GM21360 (cell line): ENCODE measurements around the gene RAB3C.

Source experiments
- ATAC-seq: cut with Tn5 transposase; IDR thresholded peaks from one replicate; pipeline ENCODE4 v1.9.1; 2021; ENCODE audit warnings: mild to moderate bottlenecking, moderate library complexity; ENCODE audit not compliant: unreplicated experiment

Gene RAB3C

GRCh38 chr5:58813855-58814254 is 231.0 kb downstream of the RAB3C start:
- ATAC-seq: no peak

- ATAC-seq: no peak
Observed at GRCh38 chr5:58816181-58816731, 233.4 kb downstream of the RAB3C start.

GRCh38 chr5:58818465-58818864 is 235.6 kb downstream of the RAB3C start:
- no peak for ATAC-seq

DNA sequence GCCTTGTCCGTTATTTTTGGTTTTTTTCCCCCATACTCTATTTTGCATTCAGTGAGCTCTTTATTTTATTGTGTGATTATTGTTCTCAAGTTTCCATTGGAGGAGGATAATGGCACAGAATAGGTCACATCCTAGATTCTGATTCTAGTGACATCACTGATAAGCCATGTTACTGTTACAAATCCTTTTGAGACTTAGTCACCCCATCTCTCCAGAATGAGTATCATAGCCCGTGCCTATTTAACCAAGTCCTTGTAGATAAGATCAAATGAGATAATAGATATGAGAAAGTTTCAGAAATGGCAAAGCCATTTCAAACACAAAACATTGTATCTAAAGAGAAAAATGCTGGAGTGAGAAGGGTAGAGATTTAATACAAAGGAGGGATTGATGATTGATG is 242.6 kb downstream of the RAB3C start:
- no peak for ATAC-seq

- no peak for ATAC-seq
Observed at GRCh38 chr5:58825899-58826298, 243.0 kb downstream of the RAB3C start.

DNA sequence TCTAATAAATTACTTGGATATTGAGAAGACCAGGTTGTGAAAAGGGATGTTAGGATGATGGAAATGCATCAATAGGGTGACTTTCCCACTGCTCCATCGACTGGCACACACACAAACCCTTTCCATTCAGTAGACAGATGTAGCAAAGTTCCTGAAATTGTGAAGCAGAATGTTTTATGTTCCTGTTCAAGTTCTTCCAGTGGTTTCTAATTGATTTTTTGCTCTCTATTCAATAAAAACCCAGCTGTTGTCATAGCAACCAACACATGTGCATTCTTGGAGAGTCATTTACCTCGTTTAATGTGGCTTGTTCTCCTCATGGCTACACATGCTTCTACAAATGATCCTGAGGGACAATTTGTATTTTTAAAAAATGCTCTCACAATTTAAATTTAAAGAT is 244.6 kb downstream of the RAB3C start:
- ATAC-seq: no peak

DNA sequence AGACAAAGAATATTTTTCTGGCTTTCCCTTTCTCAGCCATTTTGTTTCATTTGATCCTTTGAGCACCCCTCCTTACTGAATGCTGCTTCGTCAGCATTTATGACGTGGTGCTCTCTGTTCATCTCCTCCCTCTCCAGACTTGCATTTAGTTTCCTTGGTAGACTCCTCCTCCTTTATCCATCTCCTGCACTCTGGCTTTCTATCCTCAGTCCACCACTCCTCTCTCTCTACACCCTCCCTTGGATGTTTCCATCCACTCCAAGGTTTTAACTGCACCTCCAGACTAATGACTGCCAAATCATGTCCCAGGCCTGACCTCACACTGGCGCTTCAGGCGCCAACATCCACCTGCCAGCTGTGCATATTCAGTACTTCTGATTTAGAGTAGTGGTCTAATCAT is 245.4 kb downstream of the RAB3C start:
- ATAC-seq: no peak

GRCh38 chr5:58834242-58835225 is 251.7 kb downstream of the RAB3C start:
- no peak for ATAC-seq

- no peak for ATAC-seq
Observed at GRCh38 chr5:58836351-58836750, 253.5 kb downstream of the RAB3C start.

DNA sequence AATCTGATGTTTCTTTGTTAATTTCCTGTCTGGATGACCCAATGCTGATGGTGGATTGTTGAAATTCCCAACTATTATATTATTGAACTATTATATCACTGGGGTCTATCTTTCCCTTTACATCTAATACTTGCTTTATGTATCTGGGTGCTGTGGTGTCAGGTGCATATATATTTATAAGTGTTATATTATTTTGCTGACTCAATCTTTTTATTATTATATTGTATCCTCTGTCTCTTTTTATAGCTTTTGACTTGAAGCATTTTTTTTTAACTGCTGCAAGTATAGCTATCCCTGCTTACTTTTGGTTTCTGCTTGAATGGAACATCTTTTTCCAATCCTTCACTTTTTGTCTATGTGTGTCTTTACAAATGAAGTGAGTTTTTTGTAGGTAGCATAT is 255.9 kb downstream of the RAB3C start:
- no peak for ATAC-seq

DNA sequence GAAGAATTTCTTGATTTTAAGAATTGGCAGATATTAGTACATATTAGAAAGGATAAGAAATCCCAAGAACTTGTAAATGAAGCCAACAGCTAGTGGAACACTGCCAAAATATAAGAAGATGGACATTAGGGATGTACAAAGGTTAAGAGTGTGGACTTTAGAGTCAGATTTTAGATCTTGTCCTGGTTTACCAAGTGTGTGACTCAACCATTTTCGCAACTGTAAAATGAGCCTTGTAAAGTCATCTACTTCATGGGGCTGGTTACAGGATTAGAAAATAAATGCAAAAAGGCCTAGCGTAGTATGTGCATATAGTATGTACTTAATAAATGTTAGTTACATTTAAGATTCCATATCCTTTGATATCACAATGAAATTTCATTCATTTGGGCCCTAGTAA is 260.0 kb downstream of the RAB3C start:
- no peak for ATAC-seq

- no peak for ATAC-seq
Observed at GRCh38 chr5:58844395-58844794, 261.5 kb downstream of the RAB3C start.

GRCh38 chr5:58847041-58847440 is 264.2 kb downstream of the RAB3C start:
- ATAC-seq: no peak

DNA sequence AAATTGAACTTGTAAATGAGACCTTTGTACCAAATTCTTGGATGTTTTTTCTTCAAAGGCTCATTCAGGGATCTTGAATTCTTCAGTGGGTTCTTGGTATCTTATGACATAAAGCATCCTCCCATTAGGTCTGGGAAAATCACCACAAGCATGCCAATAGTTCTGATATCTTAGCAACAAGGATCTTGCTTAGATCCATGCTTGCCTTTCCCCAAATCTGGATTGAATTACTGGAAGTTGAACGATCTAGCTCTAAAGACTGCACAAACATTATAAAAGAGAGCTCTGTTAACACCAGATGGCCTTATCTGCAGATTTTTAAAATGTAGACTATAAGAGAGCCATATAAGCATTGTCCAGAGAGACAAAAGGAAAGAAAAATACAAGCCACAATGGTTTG is 266.3 kb downstream of the RAB3C start:
- no peak for ATAC-seq

DNA sequence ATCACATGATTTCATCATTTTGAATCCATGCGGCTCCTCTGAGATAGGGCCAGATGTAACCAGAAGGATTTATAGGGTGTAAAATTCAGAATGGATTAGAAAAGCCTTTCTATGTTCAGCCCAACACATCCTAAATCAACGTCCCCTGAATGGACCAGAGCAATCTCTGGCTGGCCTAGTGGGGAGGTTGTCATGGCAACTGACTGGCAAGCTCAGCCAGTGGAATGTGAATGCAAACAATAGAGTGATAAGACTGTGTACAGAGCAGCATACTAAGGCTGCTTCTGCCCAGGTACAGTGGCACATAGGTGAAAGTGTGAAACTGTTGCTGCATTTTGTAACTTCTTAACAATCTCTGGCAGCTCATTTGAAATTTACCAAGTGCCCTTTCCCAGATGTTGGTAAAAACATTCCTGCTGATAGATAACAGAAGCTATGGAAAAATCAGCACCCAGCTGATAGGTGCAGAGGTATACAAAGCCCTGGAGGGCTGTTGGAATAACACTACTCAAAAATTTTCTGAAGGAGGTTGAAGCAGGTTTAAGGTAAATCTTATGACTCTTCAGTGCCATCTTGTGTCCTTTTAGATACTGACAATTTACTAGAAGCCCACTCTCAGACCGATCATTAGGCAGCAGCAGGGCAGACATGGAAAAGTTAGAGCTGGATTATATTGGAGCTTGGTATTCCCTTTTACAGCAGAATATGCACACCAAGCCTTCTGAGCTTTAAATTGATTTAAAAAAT is 267.2 kb downstream of the RAB3C start:
- peak; percentile 52 for ATAC-seq

DNA sequence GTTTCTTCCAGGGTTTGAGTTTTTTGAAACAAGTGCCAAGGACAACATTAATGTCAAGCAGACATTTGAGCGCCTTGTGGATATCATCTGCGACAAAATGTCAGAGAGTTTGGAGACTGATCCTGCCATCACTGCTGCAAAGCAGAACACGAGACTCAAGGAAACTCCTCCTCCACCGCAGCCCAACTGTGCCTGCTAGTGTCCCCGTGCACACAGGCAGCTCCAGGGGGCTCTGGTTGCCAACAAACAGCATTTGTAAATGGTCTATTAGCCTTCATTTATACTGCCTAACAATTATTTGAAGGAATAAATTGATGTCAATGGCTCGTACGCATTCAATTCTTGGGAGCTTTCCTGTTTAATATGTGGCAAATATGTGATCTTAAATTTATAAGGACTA is 268.3 kb downstream of the RAB3C start:
- ATAC-seq: no peak

DNA sequence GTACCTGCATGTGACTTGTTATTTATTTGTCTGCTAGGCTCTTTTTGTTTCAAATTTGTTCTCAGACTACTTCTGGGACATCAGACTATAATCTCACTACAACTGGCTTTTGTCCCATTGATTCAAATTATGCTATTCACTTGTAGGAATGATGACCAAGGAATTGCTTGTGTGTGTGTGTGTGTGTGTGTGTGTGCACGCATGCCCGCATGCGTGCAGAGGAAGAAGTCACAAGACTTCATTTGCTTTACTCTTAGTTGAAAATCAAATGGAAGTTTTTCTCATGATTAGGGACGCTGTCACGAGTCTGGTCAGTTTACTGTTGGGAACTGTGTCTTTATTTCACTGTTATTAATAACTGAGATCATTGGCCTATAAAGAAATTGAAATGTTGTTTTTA is 268.7 kb downstream of the RAB3C start:
- no peak for ATAC-seq

- ATAC-seq: no peak
Observed at GRCh38 chr5:58852566-58852965, 269.7 kb downstream of the RAB3C start.

DNA sequence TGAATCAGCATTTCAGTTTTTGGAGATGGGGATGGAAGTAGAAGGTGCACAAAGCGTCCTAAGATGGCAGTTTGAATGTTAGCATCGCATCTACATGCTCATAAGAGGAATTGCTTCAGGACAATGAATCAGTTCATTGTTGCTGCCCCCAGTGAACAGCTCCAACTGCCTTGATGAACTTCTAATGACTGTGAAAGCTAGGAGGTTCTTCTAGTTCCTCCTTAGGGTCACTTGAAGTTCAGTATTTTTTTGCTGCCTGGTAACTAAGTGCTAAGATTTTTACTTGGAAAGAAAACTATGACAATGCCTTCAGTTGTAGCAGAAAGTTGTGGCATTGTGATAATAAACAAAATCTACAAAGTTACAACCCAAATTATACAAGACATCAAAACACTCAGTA is 271.6 kb downstream of the RAB3C start:
- ATAC-seq: no peak

DNA sequence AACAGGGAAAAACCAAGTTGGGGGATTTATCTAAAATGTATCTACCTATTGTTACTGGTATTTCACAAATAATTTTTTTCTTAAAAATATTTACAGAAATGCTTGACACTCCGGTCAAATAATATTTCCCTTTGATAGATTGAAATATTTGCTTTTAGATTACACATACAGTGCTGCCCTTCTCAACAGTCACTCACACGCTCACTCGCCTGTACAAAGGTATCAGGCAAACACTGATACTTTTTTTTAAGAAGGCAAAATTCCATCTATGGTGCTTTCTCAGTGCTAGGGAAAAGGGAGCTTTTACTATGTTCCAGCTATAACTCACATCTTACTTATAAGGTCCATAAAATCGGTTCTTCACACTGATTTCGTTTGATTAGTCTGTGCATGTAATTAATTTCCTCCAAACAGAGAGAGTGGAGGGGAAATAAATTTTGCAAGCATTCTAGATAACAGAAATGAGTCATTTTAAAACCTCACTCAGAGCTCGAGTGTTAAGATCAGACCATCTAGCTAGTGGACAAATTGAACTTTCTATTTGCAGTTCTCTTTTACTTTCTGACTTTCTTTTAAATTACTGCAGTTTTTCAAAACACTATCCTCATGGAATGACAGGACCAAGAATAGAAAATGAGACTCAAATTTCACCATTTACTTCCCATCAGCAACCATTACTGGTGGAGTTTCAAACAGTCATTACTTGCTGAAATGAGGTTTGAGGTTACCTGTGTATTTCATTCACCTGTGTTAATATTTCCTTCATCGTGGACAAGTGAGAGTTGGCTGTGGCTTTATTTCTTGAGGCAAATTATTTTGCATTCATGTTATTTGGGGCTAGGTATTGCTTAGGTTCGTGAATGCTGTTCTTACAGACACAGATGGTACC is 273.2 kb downstream of the RAB3C start:
- ATAC-seq: no peak

DNA sequence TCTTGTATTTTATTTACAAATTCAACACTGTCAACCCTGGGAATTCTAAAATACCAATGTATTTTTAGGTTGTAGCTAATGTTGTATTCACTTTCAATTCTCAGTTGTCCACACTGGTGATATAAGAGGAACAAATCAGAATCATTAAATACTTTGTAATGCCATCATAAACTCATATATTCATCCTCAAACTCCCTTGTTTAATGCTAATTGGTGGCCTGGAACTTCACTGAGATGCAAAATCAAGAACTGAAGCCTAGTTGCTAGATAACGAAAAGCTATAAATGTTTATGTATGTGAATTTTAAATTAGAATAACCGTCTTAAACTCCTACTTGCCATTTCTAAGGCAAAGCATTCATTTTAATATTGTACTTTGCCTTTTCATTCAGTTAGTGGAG is 274.7 kb downstream of the RAB3C start:
- no peak for ATAC-seq
